Measurements from ENCODE around the gene TOLLIP. TPM values are rescaled to one million over a fixed set of nuclear protein-coding genes. Genes with fewer than 3 reads are reported as not detected.

Gene TOLLIP
- total and polyA plus RNA-seq, 9 of the 15 experiments (the other 6 are each of a cell fraction or from before 2014, with no cell fraction given) = 0.23 to 22.8 (median 7.1) TPM

GRCh38 chr11:1230121-1230455 is 79.3 kb downstream of the TOLLIP start:
- Histone ChIP-seq H3K9me1 (ENCODE audit: control insufficient read depth, insufficient read depth, low read length) (peaks cover 2% of the 10 kb centered on the region), H3K4me3 (no peak overlapping the region), H2AFZ (ENCODE audit: low read depth, low read length) (no peak overlapping the region), H3K9ac (ENCODE audit: insufficient read depth in 1 of 2, low read depth in 2 of 2, low read length in 2 of 2) (no peak overlapping the region), H3K79me2 (ENCODE audit: control insufficient read depth, insufficient read depth, low read length) (no peaks in the 10 kb centered on the region), H3K36me3 (ENCODE audit: control insufficient read depth, insufficient read depth, low read length) (no peaks in the 10 kb centered on the region), H3K27ac (ENCODE audit: extremely low read depth, low read depth, low read length) (no peak overlapping the region), H3K27me3 (ENCODE audit: control insufficient read depth in 2 of 2, insufficient read depth in 2 of 2, low read length in 2 of 2) (peaks cover 0 to 54% of the 10 kb centered on the region in 2 experiments; a peak in 2 of 5 replicates), H3K9me3 (replicated peaks; ENCODE audit: control insufficient read depth, insufficient read depth, low read depth, low read length) (no peaks in the 10 kb centered on the region), H3K4me1 (replicated peaks in 1 of 2; ENCODE audit: control insufficient read depth in 2 of 2, insufficient read depth in 2 of 2, low read length in 2 of 2) (peaks cover 0 to 70% of the 10 kb centered on the region in 2 experiments; a peak in 2 of 5 replicates), H4K20me1 (replicated peaks; ENCODE audit: control insufficient read depth, insufficient read depth, low read length) (0 out of 2 replicates have a peak, but pooled peaks cover 6% of the 10 kb centered on the region), H3K4me2 (ENCODE audit: insufficient read depth, low read length) (no peak overlapping the region)
- DNase-seq (ENCODE audit: extremely low read depth in 1 of 4, low spot score in 3 of 4) (peak in 1 of 4 experiments; percentile 8), ATAC-seq (no peak), FAIRE-seq (no peak)
- BruUV-seq (replicated peaks) = no TSS peak
- ChIA-PET POLR2A (interaction anchor here (0.5 to 1.1 kb wide), 3 partner anchors 134 to 237 kb away, joined by 3 to 4 read pairs (median 3); no protein-coding TSS in a partner anchor), CTCF (ENCODE audit: low intra/inter-chr PET ratio) (no interaction called here)
- intact Hi-C loops (cut with micrococcal nuclease) (no loop called here), in situ Hi-C loops (cut with MboI) (no loop called here)
- TF ChIP-seq HDAC8 (tag; IDR thresholded peaks at IDR 0.05) (no peak), RCOR1 (IDR thresholded peaks at IDR 0.05; ENCODE audit: borderline replicate concordance in 1 of 2, low read depth in 2 of 2, low read length in 2 of 2) (no peak), FOXJ3 (CRISPR knock-in tag; IDR thresholded peaks at IDR 0.05) (no peak), KDM2B (CRISPR knock-in tag; IDR thresholded peaks at IDR 0.05) (no peak), NCOR1 (IDR thresholded peaks at IDR 0.05) (no peak), HOXB6 (CRISPR knock-in tag; IDR thresholded peaks at IDR 0.05; ENCODE audit: borderline replicate concordance) (no peak), HMG20B (CRISPR knock-in tag; IDR thresholded peaks at IDR 0.05) (no peak), ARID1B (IDR thresholded peaks at IDR 0.05) (no peak)
- 3% methylated on average over 5 of the region's 5 CpGs for WGBS (ENCODE audit: insufficient coverage, low coverage, missing lambda C conversion rate)

Measured in K562 (cell line).